GM08714 (cell line): ENCODE results near the gene LDLRAP1.

Experiments used
- H3K4me3 ChIP-seq: fragments of 200-500 bp; sonication (Bioruptor generic); 2 replicates; pipeline ENCODE4 v1.5.1; 2014; ENCODE audit warnings: mild to moderate bottlenecking, low read length, inconsistent platforms
- ZNF274 ChIP-seq: IDR thresholded peaks from 2 replicates; pipeline ENCODE4 v1.6.1; 2012; ENCODE audit warnings: mild to moderate bottlenecking, low read depth, low read length

LDLRAP1 gene

DNA sequence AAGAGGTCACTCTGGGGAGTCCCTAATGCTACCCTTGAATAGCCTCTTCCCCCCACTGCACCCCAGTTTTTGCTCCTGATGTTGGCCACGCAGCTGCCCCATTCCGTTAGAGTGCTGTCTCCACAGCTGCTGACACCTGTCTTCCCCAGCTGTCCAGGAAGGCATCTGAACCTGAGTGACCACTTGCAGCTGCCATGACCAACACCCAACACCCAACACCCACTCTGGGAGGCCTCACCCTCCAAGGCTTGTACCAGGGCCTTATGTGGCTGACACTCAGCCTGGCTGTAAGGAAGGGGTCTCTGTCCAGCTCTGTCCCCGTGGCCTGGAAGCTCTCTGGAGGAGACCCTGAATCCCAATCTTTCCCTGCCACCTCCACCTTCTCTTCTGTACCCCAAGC, 26.7 kb upstream of the LDLRAP1 start:
- H3K4me3 ChIP-seq, result no peak overlapping the region
- TF ChIP-seq ZNF274, result no peak

DNA sequence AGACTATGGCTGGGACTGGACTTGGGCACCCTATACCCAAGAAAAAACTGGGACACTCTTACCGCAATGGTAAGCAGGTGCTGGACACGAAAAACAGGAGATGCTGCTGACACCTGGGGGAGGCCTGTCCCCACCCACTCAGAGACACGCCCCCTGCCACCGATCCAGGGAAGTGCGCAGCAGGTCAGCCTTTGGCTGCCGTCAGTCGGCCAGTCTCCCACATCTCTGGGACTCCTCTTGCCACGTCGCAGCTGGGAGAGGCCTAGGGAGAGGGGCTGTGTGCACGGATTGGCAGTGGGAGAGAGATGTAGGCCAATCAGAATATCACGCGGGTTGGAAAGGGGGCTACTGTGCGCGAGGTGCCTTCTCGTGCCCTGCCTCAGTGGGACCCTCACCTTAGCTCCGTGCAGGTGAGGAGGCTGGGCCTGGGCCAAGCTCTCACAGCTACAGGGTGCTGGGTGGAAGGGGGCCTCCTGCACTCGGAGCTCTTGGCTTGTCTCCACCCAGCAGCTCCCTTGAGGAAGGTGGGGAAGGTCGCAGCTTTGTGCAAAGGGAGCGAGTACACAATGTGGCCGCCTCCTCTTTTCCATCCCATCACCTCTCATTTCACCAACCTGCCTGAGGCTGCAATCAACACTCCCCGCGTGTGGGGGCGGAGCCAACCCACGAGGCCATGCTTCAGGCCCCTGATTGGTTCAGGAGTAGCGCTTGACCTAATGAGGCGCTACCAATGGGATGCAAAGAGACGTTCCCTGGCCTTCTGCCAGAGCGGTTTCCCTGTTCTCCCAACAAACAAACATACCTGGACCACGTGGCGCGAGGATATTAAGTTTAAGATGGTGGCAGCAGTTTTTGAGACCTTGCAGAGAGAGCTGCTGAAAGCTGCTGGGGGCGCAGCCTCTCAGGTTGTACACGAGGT, 25.7 kb upstream of the LDLRAP1 start:
- no peak for TF ChIP-seq ZNF274
- no peak overlapping the region for H3K4me3 ChIP-seq

DNA sequence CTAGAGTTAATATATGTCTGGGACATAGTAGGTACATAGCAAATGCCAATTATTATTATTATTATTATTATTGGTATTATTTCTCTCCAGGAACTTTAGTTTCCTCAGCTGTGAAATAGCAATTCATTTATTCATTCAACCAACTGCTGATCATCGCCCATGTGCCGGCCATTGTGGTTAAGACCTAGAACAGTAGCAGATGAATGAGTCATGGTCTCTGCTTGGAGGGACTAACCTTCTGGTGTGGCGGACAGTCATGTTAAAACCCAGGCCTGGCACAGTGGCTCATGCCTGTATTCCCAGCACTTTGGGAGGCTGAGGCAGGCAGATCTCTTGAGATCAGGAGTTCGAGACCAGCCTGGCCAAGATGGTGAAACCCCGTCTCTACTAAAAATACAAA, 23.8 kb upstream of the LDLRAP1 start:
- TF ChIP-seq ZNF274, result no peak

DNA sequence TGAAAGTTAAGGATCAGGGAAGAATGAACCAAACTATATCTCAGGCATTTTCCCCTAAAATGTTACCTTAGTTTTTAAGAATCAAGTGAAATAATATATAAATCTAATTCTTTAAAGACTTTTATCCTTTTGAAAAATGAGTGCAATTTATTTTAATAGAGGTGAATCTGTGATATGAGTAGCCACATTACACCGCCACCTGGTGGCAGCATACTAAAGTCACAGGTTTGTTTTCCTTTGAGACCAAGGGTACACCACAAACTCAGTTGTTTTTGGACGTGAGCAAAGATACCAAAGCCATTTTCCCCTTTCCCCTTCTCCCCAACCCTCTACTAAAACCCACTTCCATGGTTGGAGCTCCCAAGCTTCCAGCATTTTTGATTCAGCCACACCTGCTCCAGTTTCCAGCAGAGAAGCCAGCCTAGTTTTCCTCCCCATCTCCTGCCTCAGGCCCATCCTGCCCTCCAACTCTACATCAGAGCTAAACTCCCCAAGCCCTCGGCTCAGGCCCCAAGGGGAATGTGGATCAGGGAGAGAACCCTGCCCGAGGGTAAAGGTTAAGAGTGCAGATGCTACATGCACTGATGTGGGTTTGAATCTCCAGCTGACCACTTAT, 22.9 kb upstream of the LDLRAP1 start:
- no peak overlapping the region for H3K4me3 ChIP-seq

More for the DNA sequence above, 23.8 kb upstream of the LDLRAP1 start:
- H3K4me3 ChIP-seq, result no peak overlapping the region

DNA sequence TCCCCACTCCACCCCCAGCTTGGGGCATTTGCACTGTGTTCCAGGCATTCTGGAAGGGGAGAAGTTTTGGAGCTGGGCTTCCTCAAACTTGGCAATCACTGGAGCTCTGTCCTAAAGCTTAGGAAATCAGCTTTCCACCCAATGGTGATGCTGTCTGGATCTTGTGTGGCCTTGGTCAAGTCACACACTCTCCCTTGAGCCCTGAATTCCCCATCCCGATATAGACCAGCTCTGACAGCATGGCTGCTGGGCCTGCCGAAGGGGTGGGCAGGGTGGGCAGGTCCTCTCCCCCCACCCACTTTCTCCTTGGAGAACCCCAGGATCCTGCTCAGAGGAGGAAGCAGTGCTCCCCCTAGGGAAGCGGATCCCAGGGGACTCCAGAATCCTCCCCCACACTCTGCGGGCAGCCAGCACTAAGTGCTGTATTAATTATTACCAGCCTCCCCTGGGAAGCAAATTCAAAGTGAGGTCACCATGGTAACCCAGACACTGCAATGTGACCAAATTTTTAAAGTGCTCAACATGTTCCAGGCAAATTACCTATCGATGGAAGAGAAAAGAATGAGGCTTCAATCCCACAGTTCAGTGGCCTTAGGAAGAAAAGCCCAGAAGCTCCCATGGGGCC, 21.3 kb upstream of the LDLRAP1 start:
- no peak overlapping the region for H3K4me3 ChIP-seq
- TF ChIP-seq ZNF274, result no peak

More for the DNA sequence above, 22.9 kb upstream of the LDLRAP1 start:
- TF ChIP-seq ZNF274, result no peak

DNA sequence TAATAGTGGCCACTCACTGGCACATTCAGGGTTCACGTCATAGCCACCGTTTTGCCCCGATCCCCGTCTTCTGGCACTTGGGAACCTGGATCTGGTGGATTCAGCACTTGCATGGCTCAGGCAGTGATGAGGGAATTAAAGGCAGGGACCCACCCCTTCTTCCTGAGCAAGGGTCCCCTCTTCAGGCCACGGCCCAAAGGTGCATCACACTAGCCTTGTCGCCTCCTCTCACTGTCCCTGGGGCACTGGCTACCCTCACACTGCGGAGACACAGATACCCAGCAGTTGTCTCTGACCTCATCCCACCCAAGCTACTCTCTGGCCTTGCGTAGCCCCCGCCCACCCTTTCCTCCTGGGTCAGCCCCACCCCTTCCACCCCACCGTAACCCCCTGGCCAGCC, 19.9 kb upstream of the LDLRAP1 start:
- H3K4me3 ChIP-seq, result no peak overlapping the region
- TF ChIP-seq ZNF274, result no peak

DNA sequence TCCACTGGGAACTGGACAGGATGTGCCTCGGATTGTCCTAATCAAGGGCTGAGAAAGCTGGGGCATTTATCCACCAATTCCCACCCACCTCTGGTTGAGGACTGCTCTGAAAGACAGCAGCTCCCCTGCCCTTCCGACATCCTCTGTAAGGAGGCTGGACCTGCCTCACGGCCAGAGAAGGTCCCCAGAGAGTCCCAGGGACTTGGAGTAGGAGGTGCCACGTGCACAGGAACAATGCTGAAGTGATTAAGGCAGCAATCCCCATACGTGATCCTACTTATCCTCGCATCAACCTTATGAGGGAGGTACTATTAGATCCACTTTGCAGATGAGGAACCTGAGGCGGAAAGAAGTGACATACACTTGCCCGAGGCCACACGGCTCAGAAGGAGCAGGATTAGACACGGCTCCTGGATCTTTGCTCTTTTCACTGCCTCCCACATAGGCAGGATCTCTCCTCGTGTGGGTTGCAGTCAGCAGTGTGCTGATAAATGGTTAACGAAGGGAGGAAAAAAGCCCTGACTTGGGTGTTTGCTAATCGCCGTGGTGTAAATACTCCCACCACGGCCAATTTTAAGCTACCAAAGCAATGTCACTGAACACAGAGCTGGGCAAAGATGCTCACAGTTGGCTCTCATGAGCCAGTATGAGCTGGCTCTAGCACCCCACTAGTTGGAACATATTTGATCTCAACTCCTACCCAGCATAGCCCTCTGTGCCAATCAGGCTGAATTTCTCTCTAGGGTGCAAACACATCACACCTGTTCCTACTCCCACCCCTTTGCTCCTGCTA, 18.6 kb upstream of the LDLRAP1 start:
- no peak overlapping the region for H3K4me3 ChIP-seq
- TF ChIP-seq ZNF274, result no peak

DNA sequence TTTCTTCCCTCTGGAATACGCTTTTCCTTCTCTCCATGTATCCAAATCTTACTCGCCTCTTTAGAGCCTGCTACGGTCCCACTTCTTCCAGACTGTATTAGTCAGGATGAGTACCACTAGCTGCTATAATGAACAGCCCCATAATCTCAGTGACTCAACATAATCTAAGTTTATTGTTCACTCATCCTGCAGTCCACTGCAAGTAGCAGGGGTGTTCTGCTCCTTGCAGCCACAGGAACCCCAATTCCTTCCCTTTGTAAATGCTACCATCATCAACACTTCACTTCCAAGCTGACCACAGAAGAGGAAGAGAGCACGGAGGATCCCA, 18.1 kb upstream of the LDLRAP1 start:
- TF ChIP-seq ZNF274, result no peak
- no peak overlapping the region for H3K4me3 ChIP-seq

DNA sequence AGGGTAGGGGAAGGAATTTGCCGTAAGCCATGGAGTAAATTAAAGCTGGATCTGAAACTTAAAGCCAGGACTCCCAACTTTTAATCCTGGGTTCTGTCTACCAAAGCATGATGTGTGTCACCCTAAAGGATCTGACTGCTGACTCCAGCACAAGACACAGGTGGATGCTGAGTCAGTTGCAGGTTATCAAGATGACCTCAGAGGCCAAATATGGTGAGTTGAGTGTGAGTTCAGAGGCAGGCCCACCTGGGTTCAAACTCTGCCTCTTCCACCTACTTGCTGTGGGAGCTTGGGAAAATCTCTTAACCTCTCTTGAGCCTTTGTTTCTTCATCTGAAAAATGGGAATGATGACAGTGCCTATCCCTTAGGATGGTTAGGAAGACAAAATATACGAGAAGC, 16.7 kb upstream of the LDLRAP1 start:
- no peak for TF ChIP-seq ZNF274
- no peak overlapping the region for H3K4me3 ChIP-seq

DNA sequence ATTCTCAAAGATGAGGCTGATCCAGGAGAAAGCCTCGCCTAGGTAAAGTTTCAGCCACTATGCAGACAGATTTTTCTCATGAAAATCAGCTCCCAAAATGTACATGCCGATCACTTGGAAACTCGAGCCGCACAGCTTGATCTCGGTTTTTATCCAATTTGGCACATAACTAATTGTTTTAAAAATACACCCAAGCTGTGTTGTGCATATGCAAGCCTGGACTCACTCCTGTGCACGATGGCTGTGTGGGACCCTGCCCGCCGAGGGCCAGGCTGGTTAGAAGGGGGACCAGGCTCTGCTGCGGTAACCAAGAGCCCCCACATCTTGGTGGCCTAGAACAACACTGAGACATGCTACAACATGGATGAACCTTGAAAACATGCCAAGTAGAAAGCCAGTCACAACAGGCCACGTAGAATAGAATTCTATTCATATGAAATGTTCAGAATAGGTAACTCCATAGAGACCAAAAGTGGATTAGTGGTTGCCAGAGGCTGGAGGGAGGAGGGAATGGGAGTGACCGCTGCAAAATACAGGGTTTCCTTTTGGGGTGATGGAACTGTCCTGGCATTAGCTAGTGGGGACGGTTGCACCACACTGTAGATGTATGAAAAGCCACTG, 16.1 kb upstream of the LDLRAP1 start:
- TF ChIP-seq ZNF274, result no peak
- H3K4me3 ChIP-seq, result no peak overlapping the region

DNA sequence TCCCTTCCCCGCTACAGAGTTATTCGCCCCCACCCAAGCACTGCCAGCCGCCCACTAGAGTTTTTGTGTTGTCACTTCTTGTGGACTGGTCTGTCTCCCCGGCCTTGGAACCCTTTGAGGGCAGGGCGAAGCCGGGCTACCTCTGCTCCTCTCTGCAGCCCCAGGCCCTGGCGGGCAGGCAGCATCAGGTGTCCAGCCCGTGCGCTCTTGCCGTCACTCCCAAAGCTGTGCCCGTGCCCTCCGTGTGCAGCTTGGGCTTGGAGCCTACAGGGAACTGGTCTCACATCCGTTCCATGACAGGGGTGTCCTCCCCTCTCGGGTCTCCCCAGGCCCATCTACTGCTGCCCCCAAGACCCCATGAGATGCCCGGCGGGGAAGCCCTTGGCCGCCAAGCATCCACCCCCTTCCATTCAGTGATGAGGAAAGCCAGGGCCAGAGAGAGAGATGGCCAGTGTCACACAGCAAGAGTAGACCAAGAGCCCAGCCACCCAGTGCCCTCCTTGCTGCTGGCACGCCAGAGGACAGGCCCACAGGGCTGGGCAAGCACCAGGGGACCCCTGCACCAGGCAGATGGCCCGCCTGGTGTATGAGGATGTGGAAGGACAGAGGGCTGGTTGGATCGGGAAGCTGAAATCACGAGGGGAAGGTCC, 15.3 kb upstream of the LDLRAP1 start:
- no peak overlapping the region for H3K4me3 ChIP-seq
- TF ChIP-seq ZNF274, result no peak

DNA sequence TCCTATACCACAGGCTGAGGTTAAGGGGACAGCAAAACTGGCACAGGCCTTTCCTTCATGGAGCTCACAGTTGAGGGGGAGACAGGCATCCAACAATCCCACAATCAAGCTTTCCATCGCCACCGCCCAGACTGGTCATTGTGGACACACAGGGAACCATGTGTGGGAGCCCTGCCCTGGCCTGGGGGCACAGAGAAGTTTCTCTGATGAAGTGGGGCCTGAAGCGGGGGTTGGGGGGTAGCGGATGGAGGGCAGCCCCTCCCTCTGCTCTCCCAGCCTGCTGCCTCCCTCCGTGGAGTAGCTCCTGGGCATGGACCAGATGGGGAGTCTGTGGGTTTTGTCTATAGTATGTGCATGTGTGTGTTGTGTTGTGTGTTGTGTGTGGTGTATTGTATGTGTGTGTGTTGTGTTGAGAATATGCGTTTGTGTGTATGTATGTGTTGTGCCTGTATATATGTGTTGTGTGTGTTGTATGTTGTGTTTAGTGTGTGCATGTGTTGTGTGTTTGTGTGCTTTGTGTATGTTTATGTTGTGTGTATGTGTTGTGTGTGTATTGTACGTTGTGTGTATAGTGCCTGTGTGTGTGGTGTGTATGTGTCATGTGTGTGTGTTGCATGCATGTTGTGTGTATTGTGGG, 14.4 kb upstream of the LDLRAP1 start:
- H3K4me3 ChIP-seq, result no peak overlapping the region
- no peak for TF ChIP-seq ZNF274

DNA sequence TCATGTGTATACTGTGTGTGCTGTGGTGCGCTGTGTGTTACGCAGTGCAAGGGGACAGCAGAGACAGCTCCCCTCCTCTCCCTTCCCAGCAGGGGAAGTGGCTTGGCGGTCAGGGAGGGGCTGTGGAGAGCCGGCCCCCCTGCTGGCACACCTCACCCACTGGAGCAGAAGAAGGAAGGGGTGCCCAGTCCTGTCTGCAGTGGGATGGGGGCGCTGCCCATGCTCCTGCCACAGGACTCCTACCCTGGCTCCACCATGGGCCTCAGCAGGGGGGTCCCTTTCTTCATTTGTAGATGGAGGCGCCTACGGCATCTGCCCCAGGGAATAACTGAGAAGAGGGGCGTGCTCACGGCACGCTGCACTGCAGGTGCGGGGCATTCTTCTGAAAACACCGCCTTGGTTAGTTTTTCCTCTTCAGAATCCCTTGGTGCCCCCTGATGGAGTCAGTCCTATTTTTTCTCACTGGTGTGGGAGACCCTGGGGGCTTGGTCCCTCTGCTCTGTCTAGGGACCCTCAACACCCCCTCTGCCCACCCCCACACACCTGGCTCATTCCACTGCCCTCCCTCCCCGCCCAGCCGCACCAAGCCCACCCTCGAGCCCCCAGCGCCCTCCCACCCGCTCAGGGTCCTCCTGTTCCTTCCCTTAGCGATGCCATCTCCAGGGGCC, 13.8 kb upstream of the LDLRAP1 start:
- TF ChIP-seq ZNF274, result no peak
- H3K4me3 ChIP-seq, result no peak overlapping the region
